Endodermal cell (in vitro differentiated cells): ENCODE data around the gene MFAP4. TPM values are rescaled to one million over a fixed set of nuclear protein-coding genes. Genes with fewer than 3 reads are reported as not detected.

Experiments
- DNase-seq: peaks from one replicate; pipeline ENCODE4 v3.0.0-alpha.2; 2017
- H3K27ac ChIP-seq: 2 replicates; pipeline ENCODE4 v1.5.1; 2013; ENCODE audit warnings: mild to moderate bottlenecking, low read depth, low read length, moderate library complexity
- H3K27me3 ChIP-seq: 2 replicates; pipeline ENCODE4 v1.6.1; 2013; ENCODE audit warnings: mild to moderate bottlenecking, low read length, moderate library complexity; ENCODE audit not compliant: insufficient read depth, control insufficient read depth, poor library complexity, severe bottlenecking
- H3K36me3 ChIP-seq: 2 replicates; pipeline ENCODE4 v1.7.0; 2013; ENCODE audit warnings: mild to moderate bottlenecking, low read length, moderate library complexity; ENCODE audit not compliant: control insufficient read depth, insufficient read depth
- H3K4me1 ChIP-seq: one replicate; pipeline ENCODE4 v1.7.0; 2013; ENCODE audit warnings: low read length; ENCODE audit not compliant: control insufficient read depth, insufficient read depth
- H3K4me3 ChIP-seq: 2 replicates; pipeline ENCODE4 v1.5.1; 2013; ENCODE audit warnings: mild to moderate bottlenecking, low read length, moderate library complexity
- H3K9ac ChIP-seq: 2 replicates; pipeline ENCODE4 v1.6.1; 2013; ENCODE audit warnings: mild to moderate bottlenecking, low read length, moderate library complexity; ENCODE audit not compliant: poor library complexity, severe bottlenecking; ENCODE audit errors: extremely low read depth
- H3K9me3 ChIP-seq: 2 replicates; pipeline ENCODE4 v1.6.1; 2013; ENCODE audit warnings: mild to moderate bottlenecking, low read length, moderate library complexity; ENCODE audit not compliant: control insufficient read depth
- H3K27ac Mint-ChIP-seq: 2 replicates; pipeline ENCODE4 v1.8.0; 2020; ENCODE audit warnings: mixed read lengths
- H3K27me3 Mint-ChIP-seq: 2 replicates; pipeline ENCODE4 v1.8.0; 2021; ENCODE audit warnings: mild to moderate bottlenecking, mixed read lengths; ENCODE audit not compliant: insufficient read depth
- H3K36me3 Mint-ChIP-seq: 2 replicates; pipeline ENCODE4 v1.8.0; 2020; ENCODE audit warnings: low read depth, mixed read lengths
- H3K4me1 Mint-ChIP-seq: 2 replicates; pipeline ENCODE4 v1.8.0; 2020; ENCODE audit warnings: mixed read lengths
- H3K4me3 Mint-ChIP-seq: 2 replicates; pipeline ENCODE4 v1.8.0; 2020; ENCODE audit warnings: mild to moderate bottlenecking, moderate library complexity, mixed read lengths
- H3K9me3 Mint-ChIP-seq: 2 replicates; pipeline ENCODE4 v1.8.0; 2020; ENCODE audit warnings: mild to moderate bottlenecking, mixed read lengths
- CTCF ChIP-seq: fragments of 200-600 bp; sonication (generic); conservative IDR thresholded peaks from 2 replicates; pipeline ENCODE4 v1.5.0; 2021; ENCODE audit warnings: antibody characterized with exemption, mild to moderate bottlenecking
- WGBS, 2 experiments: methylation state at CpG; one replicate each; pipeline versions ENCODE4 v1.1.5 to v1.1.7; 2013; ENCODE audit warnings: missing lambda C conversion rate in 2 of 2, mixed read lengths in 1 of 2; ENCODE audit not compliant: insufficient coverage in 1 of 2, insufficient read length in 1 of 2; 5-methylcytosine and 5-hydroxymethylcytosine counted together
- total RNA-seq, 2 donors: library from RNA; stranded (reverse); fragmentation: NEBNext Ultra II Directional in 1 of 2; extraction: Animal tissue kit (Norgen Biotek cat#: 25700) in 1 of 2; gene quantifications; 2 replicates in 1 of 2; 3 replicates in 1 of 2; pipeline ENCODE4 v1.2.1, GENCODE V29; 2021

MFAP4 gene
- total RNA-seq, 2 donors from 2014 or later, result 11.1 to 36.8 TPM

- Histone ChIP-seq H3K4me1 (no peaks in the 10 kb centered on the region), H3K27me3 (no peaks in the 10 kb centered on the region), H3K9ac (no peak overlapping the region), H3K36me3 (no peaks in the 10 kb centered on the region), H3K9me3 (peaks cover 3% of the 10 kb centered on the region), H3K4me3 (no peak overlapping the region), H3K27ac (no peak overlapping the region)
- H3K36me3 Mint-ChIP-seq, result no peaks in the 10 kb centered on the region
- 89 to 94% methylated on average over 7 of the region's 7 CpGs for WGBS, 2 experiments
- DNase-seq, result peak; percentile 67
- peaks cover 5% of the 10 kb centered on the region for H3K27me3 Mint-ChIP-seq
- TF ChIP-seq CTCF, result peak; percentile 40
- H3K9me3 Mint-ChIP-seq, result no peaks in the 10 kb centered on the region
- no peak overlapping the region for H3K27ac Mint-ChIP-seq
- H3K4me1 Mint-ChIP-seq, result peaks cover 6% of the 10 kb centered on the region
- H3K4me3 Mint-ChIP-seq, result no peak overlapping the region
Observed at GRCh38 chr17:19418251-19418992, 31.4 kb upstream of the MFAP4 start.

GRCh38 chr17:19417611-19418010 lies 30.6 kb upstream of the MFAP4 start:
- Histone ChIP-seq H3K4me1 (no peaks in the 10 kb centered on the region), H3K9me3 (peaks cover 3% of the 10 kb centered on the region), H3K36me3 (no peaks in the 10 kb centered on the region), H3K27ac (no peak overlapping the region), H3K4me3 (no peak overlapping the region), H3K27me3 (no peaks in the 10 kb centered on the region), H3K9ac (no peak overlapping the region)
- peak; percentile 31 for DNase-seq
- H3K27ac Mint-ChIP-seq, result no peak overlapping the region
- no peaks in the 10 kb centered on the region for H3K9me3 Mint-ChIP-seq
- no peaks in the 10 kb centered on the region for H3K36me3 Mint-ChIP-seq
- 89 to 95% methylated on average over 3 of the region's 3 CpGs for WGBS, 2 experiments
- peaks cover 5% of the 10 kb centered on the region for H3K27me3 Mint-ChIP-seq
- TF ChIP-seq CTCF, result no peak
- no peak overlapping the region for H3K4me3 Mint-ChIP-seq
- H3K4me1 Mint-ChIP-seq, result peaks cover 6% of the 10 kb centered on the region

GRCh38 chr17:19415806-19416775 lies 29.1 kb upstream of the MFAP4 start:
- H3K4me1 ChIP-seq, result no peaks in the 10 kb centered on the region
- H3K36me3 ChIP-seq, result no peaks in the 10 kb centered on the region
- no peaks in the 10 kb centered on the region for H3K36me3 Mint-ChIP-seq
- no peak overlapping the region for H3K27ac Mint-ChIP-seq
- no peaks in the 10 kb centered on the region for H3K9me3 Mint-ChIP-seq
- H3K9ac ChIP-seq, result no peak overlapping the region
- H3K9me3 ChIP-seq, result peaks cover 2% of the 10 kb centered on the region
- H3K27me3 ChIP-seq, result no peaks in the 10 kb centered on the region
- WGBS, 2 experiments, result 88 to 92% methylated on average over 10 to 18 of the region's 18 CpGs
- no peak overlapping the region for H3K4me3 ChIP-seq
- H3K27me3 Mint-ChIP-seq, result peaks cover 5% of the 10 kb centered on the region
- no peak for TF ChIP-seq CTCF
- H3K4me1 Mint-ChIP-seq, result peaks cover 5% of the 10 kb centered on the region
- no peak overlapping the region for H3K4me3 Mint-ChIP-seq
- DNase-seq, result peak; percentile 36
- no peak overlapping the region for H3K27ac ChIP-seq
